Lung (tissue), 12 donors: ENCODE measurements around the gene AS3MT. TPM values are rescaled to one million over a fixed set of nuclear protein-coding genes. Genes with fewer than 3 reads are reported as not detected.
A peak's percentile ranks its signal among the peaks of the same experiment; 100 is the strongest.

Experiments used
- ATAC-seq: fragments of 200-7000 bp; cut with Tn5 transposase; one replicate; pipeline ENCODE4 v1.9.1; 2020; ENCODE audit warnings: moderate number of reproducible peaks; ENCODE audit not compliant: insufficient read depth, low FRiP score
- DNase-seq, 3 donors: peaks; one replicate each; pipeline ENCODE4 v3.0.0-alpha.2; 2013 to 2017
- H3K27ac ChIP-seq, 2 donors: one replicate each; pipeline ENCODE4 v1.5.1; 2013; ENCODE audit warnings: mild to moderate bottlenecking in 2 of 2, moderate library complexity in 2 of 2, control low read depth in 1 of 2, inconsistent platforms in 1 of 2, low read depth in 1 of 2, low read length in 1 of 2
- H3K27me3 ChIP-seq, 3 donors: one replicate each; pipeline ENCODE4 v1.5.1; 2013; ENCODE audit warnings: low read length in 2 of 3; ENCODE audit not compliant: control insufficient read depth in 3 of 3, insufficient read depth in 3 of 3
- H3K36me3 ChIP-seq, 4 donors: one replicate each; pipeline ENCODE4 v1.5.1; 2013; ENCODE audit warnings: low read length in 4 of 4, mild to moderate bottlenecking in 1 of 4, moderate library complexity in 1 of 4; ENCODE audit not compliant: control insufficient read depth in 4 of 4, insufficient read depth in 4 of 4
- H3K4me1 ChIP-seq, 5 donors: one replicate each; pipeline ENCODE4 v1.5.1; 2013; ENCODE audit warnings: low read length in 5 of 5, mild to moderate bottlenecking in 2 of 5, moderate library complexity in 1 of 5; ENCODE audit not compliant: control insufficient read depth in 5 of 5, insufficient read depth in 5 of 5
- H3K4me3 ChIP-seq: one replicate; pipeline ENCODE4 v1.5.1; 2013; ENCODE audit warnings: mild to moderate bottlenecking, control low read depth, moderate library complexity
- H3K9ac ChIP-seq, 2 donors: one replicate each; pipeline ENCODE4 v1.5.1; 2013; ENCODE audit warnings: low read length in 2 of 2, control low read depth in 1 of 2; ENCODE audit not compliant: insufficient read depth in 1 of 2
- H3K9me3 ChIP-seq, 4 donors: one replicate each; pipeline ENCODE4 v1.5.1; 2013; ENCODE audit warnings: low read length in 3 of 4, mild to moderate bottlenecking in 1 of 4, moderate library complexity in 1 of 4; ENCODE audit not compliant: control insufficient read depth in 4 of 4, insufficient read depth in 3 of 4
- CTCF ChIP-seq: IDR thresholded peaks from 2 replicates; pipeline ENCODE4 v1.5.1; 2012; ENCODE audit warnings: mild to moderate bottlenecking; ENCODE audit errors: control extremely low read depth, extremely low read depth
- WGBS, 2 donors: extraction: QIAGEN DNeasy Blood & Tissue Kit; methylation state at CpG; one replicate each; pipeline ENCODE4 v1.1.7; 2013; 5-methylcytosine and 5-hydroxymethylcytosine counted together
- polyA plus RNA-seq, 2 donors: library from polyadenylated mRNA; stranded (reverse); fragments of 200-250 nt; gene quantifications; one replicate each; pipeline ENCODE4 v1.2.1, GENCODE V29; 2013
- total RNA-seq, 2 donors: library from RNA; depleted of rRNA in 1 of 2; stranded (reverse); fragments of >200 nt in 1 of 2; gene quantifications; one replicate each; pipeline ENCODE4 v1.2.1, GENCODE V29; 2014 to 2021
- donor health status: control.
- donor health status: control.
- donor health status: Bipolar disorder and iron deficiency.
- donor health status: healthy.
- donor health status: DM: yes; HTN: yes; CAD: no.

Gene AS3MT
- total and polyA plus RNA-seq, 4 donors: 0.86 to 5.8 (median 2.9) TPM

GRCh38 chr10:102919992-102920739 is 50.9 kb downstream of the AS3MT start:
- peak overlapping the region in 1 of 2 donors; percentile 56 for H3K9ac ChIP-seq
- WGBS, 2 donors: 62 to 80% methylated on average over 9 of the region's 9 CpGs
- H3K4me1 ChIP-seq: peaks cover 8 to 38% (median 11%) of the 10 kb centered on the region in 5 donors

GRCh38 chr10:102923601-102924000 is 54.3 kb downstream of the AS3MT start:
- peak in 2 of 3 donors; percentile 76 to 80 for DNase-seq
- no peak for ATAC-seq
- Histone ChIP-seq H3K27me3 (peaks cover 0 to 6% (median 0%) of the 10 kb centered on the region in 3 donors), H3K27ac (no peak overlapping the region), H3K9ac (peak overlapping the region in 1 of 2 donors; percentile 16), H3K9me3 (no peaks in the 10 kb centered on the region), H3K36me3 (peaks cover 0 to 3% (median under 1%) of the 10 kb centered on the region in 4 donors), H3K4me1 (peaks cover 8 to 35% (median 11%) of the 10 kb centered on the region in 5 donors), H3K4me3 (no peak overlapping the region)
- no peak for TF ChIP-seq CTCF

More at GRCh38 chr10:102919992-102920739, 50.9 kb downstream of the AS3MT start:
- TF ChIP-seq CTCF: no peak
- Histone ChIP-seq H3K4me3 (no peak overlapping the region), H3K27ac (no peak overlapping the region), H3K36me3 (no peaks in the 10 kb centered on the region), H3K9me3 (no peaks in the 10 kb centered on the region), H3K27me3 (peaks cover 0 to 6% (median 0%) of the 10 kb centered on the region in 3 donors)
- peak in 1 of 3 donors; percentile 9 for DNase-seq
- ATAC-seq: no peak

- no peaks in the 10 kb centered on the region for H3K9me3 ChIP-seq
- no peak overlapping the region for H3K27ac ChIP-seq
- no peak overlapping the region for H3K4me3 ChIP-seq
- H3K4me1 ChIP-seq: peaks cover 0 to 11% (median 5%) of the 10 kb centered on the region in 5 donors
- ATAC-seq: no peak
- TF ChIP-seq CTCF: no peak
- peaks cover 0 to 3% (median under 1%) of the 10 kb centered on the region in 4 donors for H3K36me3 ChIP-seq
- 91% methylated on average over 6 of the region's 6 CpGs for WGBS, 2 donors
- no peaks in the 10 kb centered on the region for H3K27me3 ChIP-seq
- H3K9ac ChIP-seq: no peak overlapping the region
- no peak for DNase-seq
Observed at GRCh38 chr10:102926842-102927241, 57.6 kb downstream of the AS3MT start.
